Activated naive CD4-positive, alpha-beta T cell treated with Interleukin-2 at 50 U/mL for 16 hours (primary cell): ENCODE results near the gene CHRM1.

Source experiments
- DNase-seq: peaks from one replicate; pipeline ENCODE4 v3.0.0-alpha.2; 2020

The CHRM1 gene

GRCh38 chr11:62925745-62926679 is 4.8 kb upstream of the CHRM1 start:
- DNase-seq = no peak

- DNase-seq = no peak
Observed at GRCh38 chr11:62925308-62925707, 4.1 kb upstream of the CHRM1 start.

DNA sequence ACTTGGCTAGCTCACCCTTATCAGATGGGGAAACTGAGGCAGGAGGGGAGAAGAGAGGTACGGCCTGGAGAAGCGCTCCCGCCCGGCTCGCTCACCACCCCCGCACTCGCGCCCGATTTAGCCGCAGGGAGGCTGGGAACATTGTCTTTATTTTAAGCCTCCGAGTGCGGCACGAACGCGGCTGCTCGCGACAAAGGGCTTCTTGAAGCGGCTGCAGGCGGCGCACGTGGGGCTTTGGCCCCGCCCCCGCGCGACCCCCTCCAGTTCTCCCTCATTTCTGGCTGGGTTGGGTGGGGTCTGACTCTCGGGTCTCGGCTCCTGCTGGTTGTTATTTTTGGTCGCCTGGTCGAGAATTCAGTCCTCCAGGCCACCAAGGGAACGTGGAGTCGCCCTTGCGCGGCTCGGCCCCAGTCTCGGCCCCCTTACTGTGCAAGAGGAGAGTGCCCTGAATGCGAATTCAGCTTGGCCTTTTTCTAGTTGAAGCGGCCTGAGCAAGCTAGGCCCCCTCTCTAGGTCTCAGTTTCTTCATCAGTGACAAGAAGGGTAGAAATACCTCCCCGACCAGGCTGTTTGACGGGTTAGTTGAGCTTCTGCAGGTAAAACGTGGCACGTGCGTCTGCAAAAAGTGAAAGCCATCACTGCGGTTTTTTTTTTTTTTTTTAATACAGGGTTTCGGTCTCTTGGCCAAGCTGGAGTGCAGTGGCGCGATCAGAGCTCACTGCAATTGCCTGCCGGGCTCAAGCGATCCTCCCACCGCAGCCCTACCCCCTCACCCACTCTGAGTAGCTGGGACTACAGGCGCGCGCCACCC is 2.6 kb upstream of the CHRM1 start:
- no peak for DNase-seq

GRCh38 chr11:62922653-62923431 is 1.7 kb upstream of the CHRM1 start:
- DNase-seq = peak; percentile 45

- no peak for DNase-seq
Observed at GRCh38 chr11:62922189-62922589, 1.0 kb upstream of the CHRM1 start.

DNA sequence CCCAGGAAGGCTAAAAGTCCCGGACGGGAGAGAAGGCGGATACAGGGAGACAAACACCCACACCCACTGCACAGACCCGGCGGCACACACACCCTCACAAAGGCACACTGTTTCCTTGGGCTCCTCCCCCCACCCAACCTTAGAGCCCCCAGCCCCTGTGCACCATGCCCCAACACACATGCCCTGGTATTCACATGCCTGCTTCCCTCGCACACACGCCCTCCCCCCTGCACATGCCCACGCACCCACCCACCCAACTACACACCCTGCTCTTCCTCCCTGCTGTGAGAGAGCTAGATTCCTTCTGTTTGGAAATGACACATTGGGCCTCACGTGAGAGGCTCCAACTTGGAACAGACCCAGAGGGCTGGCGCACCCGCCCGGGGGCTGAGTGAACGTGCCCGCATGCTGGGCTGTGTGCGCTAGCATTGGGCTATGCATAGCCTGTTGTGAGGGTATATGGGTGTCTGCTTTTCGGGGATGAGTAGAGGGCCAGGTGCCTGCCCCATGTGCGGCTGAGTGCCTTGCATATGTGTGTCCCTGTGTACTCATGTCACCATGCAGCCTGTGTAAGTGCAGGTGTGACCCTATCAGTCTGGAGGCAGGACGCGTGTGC is 518 bp upstream of the CHRM1 start:
- DNase-seq = no peak

- no peak for DNase-seq
Observed at GRCh38 chr11:62919898-62920640, 1.1 kb downstream of the CHRM1 start.

- no peak for DNase-seq
Observed at GRCh38 chr11:62919476-62919875, 1.7 kb downstream of the CHRM1 start.

DNA sequence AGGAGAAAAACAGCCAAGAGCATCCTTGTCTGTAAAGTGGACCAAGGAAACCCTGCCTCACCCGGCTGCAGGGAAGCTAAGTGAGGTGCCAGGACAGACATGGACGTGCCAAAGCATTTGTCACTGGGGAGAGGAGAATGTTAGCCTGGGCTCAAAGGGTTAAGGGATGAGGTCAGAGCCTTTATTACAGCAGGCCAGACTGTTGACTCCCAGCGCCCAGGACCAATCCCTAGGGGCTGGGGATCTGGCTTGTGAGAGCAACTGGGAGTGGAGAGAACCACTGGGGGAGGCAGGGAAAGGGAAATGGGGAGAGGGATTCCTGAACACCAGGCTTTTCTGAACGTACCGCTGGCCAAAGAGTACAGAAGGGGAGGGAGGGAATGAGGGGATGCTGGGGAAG is 2.6 kb downstream of the CHRM1 start:
- no peak for DNase-seq

DNA sequence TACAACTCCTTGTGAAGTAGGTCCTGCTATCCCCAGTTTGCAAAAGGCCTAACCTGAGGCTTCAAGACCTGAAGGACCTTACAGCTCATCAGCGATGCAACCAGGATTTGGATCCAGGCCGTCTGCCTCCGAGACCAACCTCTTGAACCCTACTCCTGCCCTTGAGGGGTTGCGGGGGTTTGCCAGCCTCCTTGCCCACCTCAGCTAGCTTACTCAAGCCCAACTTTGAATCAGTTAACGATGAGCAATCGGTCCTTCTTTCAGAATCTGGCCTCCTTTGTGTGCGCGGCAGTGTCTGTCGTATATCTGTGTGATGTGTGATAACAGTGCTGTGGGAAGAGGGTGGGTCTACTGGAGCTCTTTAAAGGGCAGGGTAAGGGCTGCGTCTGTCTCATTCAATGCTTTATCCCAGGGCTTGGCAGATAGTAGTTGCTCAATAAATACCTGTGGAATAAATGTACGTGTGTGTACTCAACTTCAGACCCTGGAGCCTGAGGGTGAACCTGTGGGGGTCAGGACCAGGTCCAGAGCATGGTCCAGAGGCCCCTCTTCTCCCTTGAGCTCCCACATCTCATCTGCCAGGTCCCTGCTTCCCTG is 3.2 kb downstream of the CHRM1 start:
- no peak for DNase-seq

- DNase-seq = no peak
Observed at GRCh38 chr11:62914416-62914815, 6.7 kb downstream of the CHRM1 start.

- no peak for DNase-seq
Observed at GRCh38 chr11:62912268-62912667, 8.9 kb downstream of the CHRM1 start.

GRCh38 chr11:62911137-62912130 is 9.7 kb downstream of the CHRM1 start:
- DNase-seq = no peak

- no peak for DNase-seq
Observed at GRCh38 chr11:62910141-62910882, 10.9 kb downstream of the CHRM1 start.

GRCh38 chr11:62909107-62909894 is 11.9 kb downstream of the CHRM1 start:
- DNase-seq = no peak

DNA sequence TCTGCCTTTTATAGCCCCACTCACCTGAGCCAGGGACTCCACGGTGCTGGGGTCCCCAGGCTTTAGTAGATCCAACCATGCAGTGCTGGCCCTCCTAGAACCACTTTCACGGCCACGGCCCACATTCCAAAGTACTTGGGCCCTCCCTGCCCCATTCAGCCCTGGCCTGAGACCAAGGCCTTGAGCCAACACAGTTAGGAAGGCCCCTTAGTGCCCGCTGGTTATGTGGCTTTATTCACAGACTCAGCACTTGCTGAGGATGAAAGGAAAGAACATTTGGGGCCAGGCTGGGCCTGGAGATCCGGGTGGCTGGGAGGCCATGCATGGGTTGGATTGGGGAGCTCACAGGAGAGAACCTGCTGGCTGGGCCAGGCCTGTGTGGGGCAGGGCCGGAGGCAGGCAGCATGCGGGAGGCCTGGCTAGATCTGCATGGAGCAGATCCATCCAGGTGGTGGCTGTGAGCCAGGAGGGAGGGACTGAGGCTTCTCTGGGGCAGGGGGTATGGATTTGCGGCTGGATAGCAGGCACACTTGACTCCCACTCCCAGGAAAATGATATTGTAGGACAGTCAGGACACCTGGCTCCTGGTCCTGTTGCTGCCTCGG is 12.6 kb downstream of the CHRM1 start:
- no peak for DNase-seq

DNA sequence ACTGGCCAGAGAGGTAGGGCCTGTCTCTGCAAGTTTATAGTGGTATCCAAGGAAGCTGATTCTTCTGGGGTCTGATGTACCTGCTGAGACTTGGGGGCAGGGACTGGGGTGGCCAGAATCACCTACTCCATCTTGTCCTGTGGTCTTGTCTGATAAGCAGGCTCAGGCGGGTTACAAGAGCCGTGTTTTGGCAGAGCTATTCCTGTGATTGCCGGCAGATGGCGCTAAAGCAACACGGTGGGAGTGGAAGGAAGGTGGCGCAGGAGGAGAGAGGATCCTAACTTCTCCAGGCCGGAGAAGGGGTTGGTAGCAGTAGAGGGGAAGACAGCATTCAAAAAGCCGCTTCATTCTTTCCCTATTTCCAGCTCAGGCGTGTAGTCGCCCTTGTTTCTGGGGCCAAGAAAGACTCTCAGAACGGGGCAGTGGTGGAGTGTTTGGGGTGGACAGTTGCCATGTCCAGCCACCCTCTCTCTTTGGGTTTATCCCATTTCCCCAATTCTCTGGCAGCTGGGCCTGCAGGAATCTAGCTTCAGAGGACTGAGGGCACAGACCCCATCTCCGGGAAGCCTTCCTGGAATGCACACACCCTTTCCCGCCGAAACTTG is 15.1 kb downstream of the CHRM1 start:
- peak; percentile 80 for DNase-seq

- DNase-seq = no peak
Observed at GRCh38 chr11:62905296-62905695, 15.9 kb downstream of the CHRM1 start.
